GM19043 (cell line): ENCODE measurements around the gene SULT1A2.
"Not testable (repeated sequence)": the region's sequence is repeated elsewhere in the genome, so short reads cannot be mapped to it uniquely, and the experiment has no call there.

Source experiments
- ATAC-seq: cut with Tn5 transposase; IDR thresholded peaks from one replicate; pipeline ENCODE4 v1.9.1; 2021; ENCODE audit warnings: low read depth; ENCODE audit not compliant: unreplicated experiment

Gene SULT1A2

GRCh38 chr16:28592511-28592910 lies 4.3 kb downstream of the SULT1A2 start:
- no peak for ATAC-seq

GRCh38 chr16:28591355-28591754 lies 5.5 kb downstream of the SULT1A2 start:
- no peak for ATAC-seq

- ATAC-seq, result no peak
Observed at GRCh38 chr16:28590384-28591340, 6.2 kb downstream of the SULT1A2 start.

- ATAC-seq, result no peak
Observed at GRCh38 chr16:28589930-28590329, 6.9 kb downstream of the SULT1A2 start.

- ATAC-seq, result no peak
Observed at GRCh38 chr16:28589069-28589468, 7.8 kb downstream of the SULT1A2 start.

GRCh38 chr16:28587386-28587785 lies 9.5 kb downstream of the SULT1A2 start:
- no peak for ATAC-seq

GRCh38 chr16:28586466-28586865 lies 10.4 kb downstream of the SULT1A2 start:
- no peak for ATAC-seq

GRCh38 chr16:28585674-28586073 lies 11.2 kb downstream of the SULT1A2 start:
- no peak for ATAC-seq

GRCh38 chr16:28580726-28581315 lies 16.0 kb downstream of the SULT1A2 start:
- no peak for ATAC-seq

GRCh38 chr16:28575446-28576109 lies 21.3 kb downstream of the SULT1A2 start:
- ATAC-seq, result no peak

- no peak for ATAC-seq
Observed at GRCh38 chr16:28574925-28575324, 21.9 kb downstream of the SULT1A2 start.

GRCh38 chr16:28573738-28574718 lies 22.8 kb downstream of the SULT1A2 start:
- no peak for ATAC-seq

GRCh38 chr16:28572696-28573510 lies 23.9 kb downstream of the SULT1A2 start:
- ATAC-seq, result no peak

- no peak for ATAC-seq
Observed at GRCh38 chr16:28569968-28570752, 26.7 kb downstream of the SULT1A2 start.

- no peak for ATAC-seq
Observed at GRCh38 chr16:28569021-28569420, 27.8 kb downstream of the SULT1A2 start.

- ATAC-seq, result no peak
Observed at GRCh38 chr16:28567292-28567691, 29.6 kb downstream of the SULT1A2 start.

- ATAC-seq, result not testable (repeated sequence)
Observed at GRCh38 chr16:28566233-28566925, 30.5 kb downstream of the SULT1A2 start.

GRCh38 chr16:28563218-28563617 lies 33.6 kb downstream of the SULT1A2 start:
- no peak for ATAC-seq
